Osteocyte (in vitro differentiated cells): Measurements from ENCODE around the gene EFNB2. TPM values are rescaled to one million over a fixed set of nuclear protein-coding genes. Genes with fewer than 3 reads are reported as not detected.

Source experiments
- DNase-seq: peaks from one replicate; pipeline ENCODE4 v3.0.0; 2021; ENCODE audit warnings: mixed read lengths; ENCODE audit not compliant: unreplicated experiment; ENCODE audit errors: extremely low spot score
- H3K27ac Mint-ChIP-seq: one replicate; pipeline ENCODE4 v1.8.0; 2021; ENCODE audit warnings: mild to moderate bottlenecking, mixed read lengths; ENCODE audit not compliant: unreplicated experiment
- H3K27me3 Mint-ChIP-seq: one replicate; pipeline ENCODE4 v1.8.0; 2021; ENCODE audit warnings: mixed read lengths; ENCODE audit not compliant: unreplicated experiment
- H3K36me3 Mint-ChIP-seq: one replicate; pipeline ENCODE4 v1.8.0; 2021; ENCODE audit warnings: mixed read lengths; ENCODE audit not compliant: unreplicated experiment
- H3K4me1 Mint-ChIP-seq: one replicate; pipeline ENCODE4 v1.8.0; 2021; ENCODE audit warnings: mixed read lengths; ENCODE audit not compliant: unreplicated experiment
- H3K4me3 Mint-ChIP-seq: one replicate; pipeline ENCODE4 v1.8.0; 2021; ENCODE audit warnings: mild to moderate bottlenecking, moderate library complexity, mixed read lengths; ENCODE audit not compliant: unreplicated experiment
- H3K9me3 Mint-ChIP-seq: one replicate; pipeline ENCODE4 v1.8.0; 2021; ENCODE audit warnings: mixed read lengths; ENCODE audit not compliant: unreplicated experiment
- CTCF ChIP-seq: fragments of 200-600 bp; sonication (generic); IDR thresholded peaks from 2 replicates; pipeline ENCODE4 v1.5.0; 2021; ENCODE audit warnings: antibody characterized with exemption, mild to moderate bottlenecking, moderate library complexity
- total RNA-seq: library from RNA; stranded (reverse); gene quantifications from 2 replicates; pipeline ENCODE4 v1.2.1, GENCODE V29; 2021

Gene EFNB2
- total RNA-seq, 1 donor from 2014 or later: 50.0 TPM

DNA sequence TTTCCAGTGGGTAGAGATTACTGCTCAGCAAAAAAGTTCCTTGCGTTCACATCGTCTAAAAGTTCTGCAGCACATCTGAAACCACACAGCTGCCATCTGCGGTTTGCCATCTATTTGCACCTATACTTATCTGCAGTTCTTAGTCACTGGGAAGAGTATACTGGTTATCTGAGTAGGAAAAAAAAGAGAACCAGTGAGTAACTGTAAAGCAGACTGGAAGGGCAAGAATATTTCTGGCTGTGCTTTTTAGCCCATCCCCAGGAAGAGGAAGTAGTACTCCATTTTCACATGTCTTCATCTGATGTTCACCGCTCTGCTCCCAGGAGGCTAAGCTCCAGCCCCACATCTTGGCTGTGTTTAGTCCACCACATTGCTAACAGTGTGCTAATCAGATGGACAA lies 35.6 kb downstream of the EFNB2 start:
- Mint-ChIP-seq H3K36me3 (peaks cover 34% of the 10 kb centered on the region), H3K27me3 (no peaks in the 10 kb centered on the region), H3K27ac (peak overlapping the region; percentile 71), H3K9me3 (no peaks in the 10 kb centered on the region), H3K4me1 (peaks cover 65% of the 10 kb centered on the region), H3K4me3 (no peak overlapping the region)
- no peak for DNase-seq
- no peak for TF ChIP-seq CTCF

DNA sequence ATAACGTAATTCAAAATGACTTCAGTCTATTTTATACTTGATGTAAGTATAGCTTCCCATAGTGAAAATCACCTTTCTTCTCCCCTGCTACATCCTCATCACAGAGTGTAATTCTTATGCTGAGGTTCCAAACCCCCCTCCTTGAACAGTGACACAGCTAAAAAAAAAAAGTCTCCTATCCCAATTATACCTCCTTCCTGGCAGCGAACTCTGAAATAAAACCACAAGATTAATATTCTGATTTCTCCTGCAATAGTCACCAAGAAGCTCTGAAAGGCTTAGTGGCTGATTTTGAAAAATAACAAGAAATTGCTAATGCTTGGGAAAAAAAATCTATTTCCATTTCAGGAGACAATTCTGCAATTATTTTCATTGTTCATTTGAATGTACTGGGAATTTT lies 36.3 kb downstream of the EFNB2 start:
- H3K4me3 Mint-ChIP-seq: peak overlapping the region; percentile 27
- peak overlapping the region; percentile 36 for H3K27ac Mint-ChIP-seq
- H3K36me3 Mint-ChIP-seq: peaks cover 40% of the 10 kb centered on the region
- peaks cover 61% of the 10 kb centered on the region for H3K4me1 Mint-ChIP-seq
- DNase-seq: no peak
- no peaks in the 10 kb centered on the region for H3K27me3 Mint-ChIP-seq
- no peaks in the 10 kb centered on the region for H3K9me3 Mint-ChIP-seq
- no peak for TF ChIP-seq CTCF

DNA sequence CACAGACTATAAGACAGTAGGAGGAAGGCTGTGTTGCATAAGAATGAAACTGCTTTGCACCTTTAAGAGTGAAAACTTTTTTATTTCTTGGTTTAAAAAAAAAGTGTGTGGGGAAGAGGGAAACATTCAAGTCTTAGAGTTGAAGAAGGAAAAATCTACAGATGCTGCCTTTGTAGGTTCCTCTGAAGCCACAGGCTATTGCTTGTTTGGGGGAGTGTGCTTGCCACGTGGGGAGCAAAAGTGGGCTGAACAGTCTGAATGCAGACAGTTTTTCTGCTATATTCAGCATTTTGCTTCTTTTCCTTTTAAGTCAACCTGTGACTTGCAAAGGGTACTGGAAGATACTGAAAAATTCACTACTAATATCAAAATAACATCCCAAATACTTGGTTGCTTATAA lies 36.9 kb downstream of the EFNB2 start:
- H3K4me1 Mint-ChIP-seq: peaks cover 55% of the 10 kb centered on the region
- H3K27ac Mint-ChIP-seq: peak overlapping the region; percentile 36
- TF ChIP-seq CTCF: no peak
- H3K27me3 Mint-ChIP-seq: no peaks in the 10 kb centered on the region
- no peak for DNase-seq
- peaks cover 45% of the 10 kb centered on the region for H3K36me3 Mint-ChIP-seq
- H3K4me3 Mint-ChIP-seq: no peak overlapping the region
- H3K9me3 Mint-ChIP-seq: no peaks in the 10 kb centered on the region

DNA sequence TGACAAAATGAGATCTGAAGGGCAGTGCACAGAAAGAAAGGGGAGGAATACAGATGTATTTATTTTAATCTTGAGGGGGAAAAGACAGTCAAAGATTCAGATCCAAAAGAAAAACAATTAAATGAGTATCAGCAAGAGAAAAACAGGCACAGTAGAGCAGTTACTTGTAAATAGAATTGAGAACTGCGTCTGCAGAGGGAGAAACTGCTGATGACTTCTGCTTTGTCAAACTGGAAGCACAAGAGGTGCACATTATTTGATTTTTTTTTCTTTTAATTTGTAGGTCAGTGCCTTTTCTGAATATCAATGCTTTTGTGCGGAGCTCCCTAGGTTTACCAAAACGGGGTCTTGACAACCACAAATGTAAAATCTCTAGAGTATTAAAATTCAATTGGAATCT lies 37.3 kb downstream of the EFNB2 start:
- peak overlapping the region; percentile 36 for H3K27ac Mint-ChIP-seq
- H3K4me3 Mint-ChIP-seq: no peak overlapping the region
- H3K4me1 Mint-ChIP-seq: peaks cover 52% of the 10 kb centered on the region
- peaks cover 49% of the 10 kb centered on the region for H3K36me3 Mint-ChIP-seq
- no peaks in the 10 kb centered on the region for H3K9me3 Mint-ChIP-seq
- TF ChIP-seq CTCF: no peak
- H3K27me3 Mint-ChIP-seq: no peaks in the 10 kb centered on the region
- DNase-seq: no peak

DNA sequence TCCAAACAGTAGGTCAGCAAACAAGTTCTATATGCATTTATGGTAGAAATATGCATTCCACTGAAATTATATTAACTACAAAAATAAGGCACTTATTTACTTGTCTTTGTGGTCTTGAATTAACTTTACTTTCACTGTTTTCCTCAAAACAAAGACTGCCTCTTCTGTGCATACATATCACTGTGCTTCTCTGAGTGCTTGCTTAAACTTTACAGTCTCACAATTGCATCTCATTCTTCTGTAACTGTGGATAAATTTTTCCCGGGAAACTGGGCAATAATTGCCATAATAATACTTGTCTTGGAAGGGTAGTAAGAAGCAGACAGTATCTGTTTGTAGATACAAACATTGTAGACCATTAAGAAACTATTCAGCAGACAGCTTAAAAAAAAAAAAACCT lies 38.4 kb downstream of the EFNB2 start:
- no peak for DNase-seq
- Mint-ChIP-seq H3K4me3 (no peak overlapping the region), H3K27me3 (no peaks in the 10 kb centered on the region), H3K27ac (no peak overlapping the region), H3K9me3 (no peaks in the 10 kb centered on the region), H3K36me3 (peaks cover 50% of the 10 kb centered on the region), H3K4me1 (peaks cover 49% of the 10 kb centered on the region)
- no peak for TF ChIP-seq CTCF
